Breast epithelium (tissue), 4 donors: Measurements from ENCODE around the gene TCP11L2. TPM values are rescaled to one million over a fixed set of nuclear protein-coding genes. Genes with fewer than 3 reads are reported as not detected.

ENCODE experiments used
- DNase-seq, 2 donors: peaks; one replicate each; pipeline ENCODE4 v3.0.0-alpha.2; 2019; ENCODE audit warnings: low spot score in 2 of 2
- H3K27ac ChIP-seq, 2 donors: fragments of 200-600 bp; sonication (generic) in 1 of 2; one replicate each; pipeline ENCODE4 v1.5.1; 2016 to 2019; ENCODE audit warnings: mild to moderate bottlenecking in 1 of 2
- H3K27me3 ChIP-seq, 2 donors: fragments of 200-600 bp; sonication (generic) in 1 of 2; one replicate each; pipeline versions ENCODE4 v1.5.1 to v1.6.0; 2017 to 2019; ENCODE audit warnings: control low read depth in 1 of 2, mild to moderate bottlenecking in 1 of 2
- H3K36me3 ChIP-seq: fragments of 200-600 bp; one replicate; pipeline ENCODE4 v1.5.1; 2019
- H3K4me1 ChIP-seq, 2 donors: fragments of 200-600 bp; sonication (generic); one replicate each; pipeline ENCODE4 v1.5.1; 2016 to 2019; ENCODE audit warnings: control low read depth in 1 of 2
- H3K4me3 ChIP-seq, 3 donors: fragments of 200-600 bp; sonication (generic); 1 replicate in 2 of 3; 2 replicates in 1 of 3; pipeline ENCODE4 v1.5.1; 2016 to 2019; ENCODE audit warnings: mild to moderate bottlenecking in 3 of 3, moderate library complexity in 2 of 3
- H3K9me3 ChIP-seq, 2 donors: fragments of 200-600 bp; sonication (generic) in 1 of 2; one replicate each; pipeline ENCODE4 v1.5.1; 2016 to 2019; ENCODE audit warnings: control low read depth in 1 of 2
- CTCF ChIP-seq, 3 donors: fragments of 450-650 bp; IDR thresholded peaks; one replicate each; pipeline ENCODE4 v1.5.1; 2016 to 2017; ENCODE audit warnings: antibody characterized with exemption in 3 of 3, mild to moderate bottlenecking in 3 of 3, moderate library complexity in 3 of 3
- POLR2A ChIP-seq: fragments of 450-650 bp; IDR thresholded peaks from one replicate; pipeline ENCODE4 v1.6.1; 2016; ENCODE audit warnings: antibody characterized with exemption, mild to moderate bottlenecking, moderate library complexity
- POLR2AphosphoS5 ChIP-seq, 3 donors: sonication (generic); formaldehyde crosslinking; IDR thresholded peaks; one replicate each; pipeline ENCODE4 v1.6.1; 2017; ENCODE audit warnings: antibody characterized with exemption in 3 of 3
- intact Hi-C: fragments of 100-400 bp; cut with DNase I; formaldehyde crosslinking; loops from one replicate; pipeline ENCODE4 v1.15.1; 2023; ENCODE audit warnings: low total_unique reads
- total RNA-seq, 3 donors: library from RNA; depleted of rRNA; stranded (reverse); fragments of >200 nt; gene quantifications; one replicate each; pipeline ENCODE4 v1.1.0, GENCODE V29; 2016

Gene TCP11L2
- total RNA-seq, 3 donors from 2014 or later: 31.2 to 53.7 (median 35.4) TPM

GRCh38 chr12:106258226-106258625 lies 44.3 kb upstream of the TCP11L2 start:
- Histone ChIP-seq H3K27ac (no peak overlapping the region), H3K4me1 (no peaks in the 10 kb centered on the region), H3K36me3 (no peaks in the 10 kb centered on the region), H3K9me3 (no peaks in the 10 kb centered on the region), H3K4me3 (no peak overlapping the region), H3K27me3 (no peaks in the 10 kb centered on the region)
- intact Hi-C loops: no loop called here
- TF ChIP-seq POLR2AphosphoS5 (IDR thresholded peaks at IDR 0.05): no peak
- no peak for DNase-seq

- TF ChIP-seq POLR2AphosphoS5 (IDR thresholded peaks at IDR 0.05) (no peak), CTCF (IDR thresholded peaks at IDR 0.05) (no peak), POLR2A (no peak)
Measured at GRCh38 chr12:106258935-106259334, 43.6 kb upstream of the TCP11L2 start.

GRCh38 chr12:106265116-106265515 lies 37.4 kb upstream of the TCP11L2 start:
- DNase-seq: no peak
- TF ChIP-seq CTCF (IDR thresholded peaks at IDR 0.05) (no peak), POLR2A (no peak), POLR2AphosphoS5 (IDR thresholded peaks at IDR 0.05) (no peak)
- intact Hi-C loops: no loop called here
- Histone ChIP-seq H3K27ac (no peak overlapping the region), H3K4me3 (no peak overlapping the region), H3K9me3 (no peaks in the 10 kb centered on the region), H3K4me1 (no peaks in the 10 kb centered on the region), H3K36me3 (no peaks in the 10 kb centered on the region), H3K27me3 (no peaks in the 10 kb centered on the region)

More at GRCh38 chr12:106258935-106259334, 43.6 kb upstream of the TCP11L2 start:
- Histone ChIP-seq H3K4me3 (no peak overlapping the region), H3K36me3 (no peaks in the 10 kb centered on the region), H3K27me3 (no peaks in the 10 kb centered on the region), H3K4me1 (no peaks in the 10 kb centered on the region), H3K9me3 (no peaks in the 10 kb centered on the region), H3K27ac (no peak overlapping the region)
- intact Hi-C loops: no loop called here
- no peak for DNase-seq

- Histone ChIP-seq H3K4me3 (no peak overlapping the region), H3K27ac (no peak overlapping the region), H3K36me3 (no peaks in the 10 kb centered on the region), H3K9me3 (no peaks in the 10 kb centered on the region), H3K27me3 (no peaks in the 10 kb centered on the region), H3K4me1 (no peaks in the 10 kb centered on the region)
- intact Hi-C loops: no loop called here
- no peak for DNase-seq
- TF ChIP-seq POLR2A (no peak), CTCF (IDR thresholded peaks at IDR 0.05) (no peak), POLR2AphosphoS5 (IDR thresholded peaks at IDR 0.05) (no peak)
Measured at GRCh38 chr12:106267535-106267934, 35.0 kb upstream of the TCP11L2 start.

GRCh38 chr12:106269150-106269771 lies 33.3 kb upstream of the TCP11L2 start:
- Histone ChIP-seq H3K9me3 (no peaks in the 10 kb centered on the region), H3K36me3 (no peaks in the 10 kb centered on the region), H3K27me3 (no peaks in the 10 kb centered on the region), H3K4me1 (no peaks in the 10 kb centered on the region), H3K27ac (no peak overlapping the region), H3K4me3 (no peak overlapping the region)
- intact Hi-C loops: no loop called here
- no peak for DNase-seq
- TF ChIP-seq POLR2A (no peak), CTCF (IDR thresholded peaks at IDR 0.05) (no peak), POLR2AphosphoS5 (IDR thresholded peaks at IDR 0.05) (no peak)
